Neural crest cell (in vitro differentiated cells): ENCODE results near the gene MRPL24. TPM values are rescaled to one million over a fixed set of nuclear protein-coding genes. Genes with fewer than 3 reads are reported as not detected.

Source experiments
- DNase-seq: peaks from one replicate; pipeline ENCODE4 v3.0.0; 2021; ENCODE audit warnings: low read depth, mixed read lengths, low spot score
- H3K27ac Mint-ChIP-seq: one replicate; pipeline ENCODE4 v1.8.0; 2021; ENCODE audit warnings: mild to moderate bottlenecking, mixed read lengths; ENCODE audit not compliant: unreplicated experiment
- H3K27me3 Mint-ChIP-seq: 2 replicates; pipeline ENCODE4 v1.8.0; 2021; ENCODE audit warnings: low read depth, mild to moderate bottlenecking, mixed read lengths
- H3K36me3 Mint-ChIP-seq: 2 replicates; pipeline ENCODE4 v1.8.0; 2021; ENCODE audit warnings: low read depth, mild to moderate bottlenecking, mixed read lengths
- H3K4me1 Mint-ChIP-seq: 2 replicates; pipeline ENCODE4 v1.8.0; 2021; ENCODE audit warnings: mixed read lengths
- H3K4me3 Mint-ChIP-seq: one replicate; pipeline ENCODE4 v1.8.0; 2021; ENCODE audit warnings: mild to moderate bottlenecking, mixed read lengths
- H3K9me3 Mint-ChIP-seq: 2 replicates; pipeline ENCODE4 v1.8.0; 2021; ENCODE audit warnings: mixed read lengths
- CTCF ChIP-seq: fragments of 200-600 bp; sonication (generic); conservative IDR thresholded peaks from 2 replicates; pipeline ENCODE4 v1.5.0; 2021; ENCODE audit warnings: antibody characterized with exemption, mild to moderate bottlenecking
- total RNA-seq: library from RNA; stranded (reverse); gene quantifications from 2 replicates; pipeline ENCODE4 v1.2.1, GENCODE V29; 2021

The MRPL24 gene
- total RNA-seq, 1 donor from 2014 or later = 37.3 TPM

- Mint-ChIP-seq H3K36me3 (peaks cover 3% of the 10 kb centered on the region), H3K4me1 (peaks cover 85% of the 10 kb centered on the region), H3K4me3 (peak overlapping the region; percentile 95), H3K27ac (peak overlapping the region; percentile 99), H3K27me3 (peaks cover 30% of the 10 kb centered on the region), H3K9me3 (no peaks in the 10 kb centered on the region)
- DNase-seq = peak; percentile 96
- TF ChIP-seq CTCF = peak; percentile 94
Observed at GRCh38 chr1:156705918-156706656, 34.8 kb downstream of the MRPL24 start.

GRCh38 chr1:156705321-156705917, 35.5 kb downstream of the MRPL24 start, which contains the start of gene CRABP2:
Gene CRABP2 (minus strand): TSS chr1:156705583. CDS start chr1:156705446, 137 bp downstream.
- TF ChIP-seq CTCF = no peak
- Mint-ChIP-seq H3K36me3 (peaks cover 6% of the 10 kb centered on the region), H3K4me3 (peak within 1 kb of the TSS; percentile 95), H3K9me3 (no peaks in the 10 kb centered on the region), H3K27ac (peak within 1 kb of the TSS; percentile 99), H3K4me1 (peaks cover 82% of the 10 kb centered on the region), H3K27me3 (peaks cover 30% of the 10 kb centered on the region)
- no peak for DNase-seq

- no peak for DNase-seq
- peaks cover 79% of the 10 kb centered on the region for H3K4me1 Mint-ChIP-seq
Observed at GRCh38 chr1:156704930-156705320, 36.0 kb downstream of the MRPL24 start.

GRCh38 chr1:156704166-156704711, 36.6 kb downstream of the MRPL24 start:
- DNase-seq = no peak
- no peak for TF ChIP-seq CTCF
- Mint-ChIP-seq H3K9me3 (no peaks in the 10 kb centered on the region), H3K27ac (peak overlapping the region; percentile 86), H3K4me3 (peak overlapping the region; percentile 95), H3K27me3 (peaks cover 33% of the 10 kb centered on the region), H3K36me3 (peaks cover 14% of the 10 kb centered on the region), H3K4me1 (peaks cover 79% of the 10 kb centered on the region)

More at GRCh38 chr1:156704930-156705320, 36.0 kb downstream of the MRPL24 start:
- H3K4me3 Mint-ChIP-seq = peak overlapping the region; percentile 95
- H3K27me3 Mint-ChIP-seq = peaks cover 30% of the 10 kb centered on the region
- H3K27ac Mint-ChIP-seq = peak overlapping the region; percentile 50
- H3K36me3 Mint-ChIP-seq = peaks cover 7% of the 10 kb centered on the region
- TF ChIP-seq CTCF = no peak
- no peaks in the 10 kb centered on the region for H3K9me3 Mint-ChIP-seq

- peaks cover 33% of the 10 kb centered on the region for H3K27me3 Mint-ChIP-seq
- H3K4me1 Mint-ChIP-seq = peaks cover 79% of the 10 kb centered on the region
- H3K36me3 Mint-ChIP-seq = peaks cover 18% of the 10 kb centered on the region
- no peak for DNase-seq
- peak overlapping the region; percentile 95 for H3K4me3 Mint-ChIP-seq
- peak overlapping the region; percentile 86 for H3K27ac Mint-ChIP-seq
- no peak for TF ChIP-seq CTCF
- no peaks in the 10 kb centered on the region for H3K9me3 Mint-ChIP-seq
Observed at GRCh38 chr1:156703741-156704140, 37.1 kb downstream of the MRPL24 start.
